Measurements from ENCODE around the gene LRRTM4. TPM values are rescaled to one million over a fixed set of nuclear protein-coding genes. Genes with fewer than 3 reads are reported as not detected.

Gene LRRTM4
- total and polyA plus RNA-seq, 10 of the 15 experiments (the other 5 are each of a cell fraction or from before 2014, with no cell fraction given): 0.01 to 1.0 TPM; not detected in 8

DNA sequence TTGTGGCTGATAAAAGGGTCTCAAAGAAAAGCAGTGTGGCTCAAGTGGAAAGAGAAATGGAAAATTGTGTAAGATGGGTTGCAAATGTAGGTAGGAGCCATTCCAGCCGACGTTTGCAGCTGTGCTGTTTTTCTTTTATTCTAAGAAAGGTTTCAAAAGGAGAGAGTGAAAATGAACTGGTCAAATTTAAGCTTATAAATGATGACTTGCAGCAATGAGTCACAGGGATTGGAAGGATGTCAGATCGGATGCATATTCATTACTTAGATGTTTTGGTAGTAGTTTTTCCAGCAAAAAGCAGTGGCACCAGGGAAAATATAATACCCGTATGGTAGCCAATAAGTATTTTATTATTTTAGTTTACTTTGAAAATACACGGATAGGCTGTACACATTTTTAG, 79.1 kb downstream of the LRRTM4 start:
- FAIRE-seq: no peak
- in situ Hi-C loops (cut with MboI) (no loop called here), intact Hi-C loops (cut with micrococcal nuclease; ENCODE audit: unreplicated experiment) (no loop called here)

More for the DNA sequence above, 79.1 kb downstream of the LRRTM4 start:
- CTCF ChIA-PET: interaction anchor here (0.8 kb wide), 1 partner anchor 490 kb away, joined by 3 read pairs; no protein-coding TSS in a partner anchor
- SMC1A ChIA-PET (ENCODE audit: uncharacterized antibody, unreplicated experiment): interaction anchor here (0.6 kb wide), 1 partner anchor 39 kb away, joined by 4 read pairs; no protein-coding TSS in a partner anchor
- no peak overlapping the region for H2AFZ ChIP-seq (ENCODE audit: control insufficient read depth, low read depth, low read length)
- no peaks in the 10 kb centered on the region for H4K20me1 ChIP-seq (ENCODE audit: control insufficient read depth, insufficient read depth)
- H3K4me1 ChIP-seq (ENCODE audit: control insufficient read depth, insufficient read depth, low read length): no peaks in the 10 kb centered on the region
- no peaks in the 10 kb centered on the region for H3K79me2 ChIP-seq (ENCODE audit: control insufficient read depth, insufficient read depth, low read length)
- H3K4me3 ChIP-seq: no peak overlapping the region
- H3K27ac ChIP-seq (ENCODE audit: control insufficient read depth, insufficient read depth): no peak overlapping the region
- no peak overlapping the region for H3K4me2 ChIP-seq (ENCODE audit: control insufficient read depth, insufficient read depth)
- 12% methylated on average over 5 of the region's 5 CpGs for WGBS (ENCODE audit: insufficient coverage, insufficient replicate concordance, low lambda C conversion rate, missing lambda C conversion rate)
- no peak for TF ChIP-seq ZSCAN29 (IDR thresholded peaks at IDR 0.05)
- TF ChIP-seq NBN (IDR thresholded peaks at IDR 0.05): no peak
- TF ChIP-seq, protein P1, sequence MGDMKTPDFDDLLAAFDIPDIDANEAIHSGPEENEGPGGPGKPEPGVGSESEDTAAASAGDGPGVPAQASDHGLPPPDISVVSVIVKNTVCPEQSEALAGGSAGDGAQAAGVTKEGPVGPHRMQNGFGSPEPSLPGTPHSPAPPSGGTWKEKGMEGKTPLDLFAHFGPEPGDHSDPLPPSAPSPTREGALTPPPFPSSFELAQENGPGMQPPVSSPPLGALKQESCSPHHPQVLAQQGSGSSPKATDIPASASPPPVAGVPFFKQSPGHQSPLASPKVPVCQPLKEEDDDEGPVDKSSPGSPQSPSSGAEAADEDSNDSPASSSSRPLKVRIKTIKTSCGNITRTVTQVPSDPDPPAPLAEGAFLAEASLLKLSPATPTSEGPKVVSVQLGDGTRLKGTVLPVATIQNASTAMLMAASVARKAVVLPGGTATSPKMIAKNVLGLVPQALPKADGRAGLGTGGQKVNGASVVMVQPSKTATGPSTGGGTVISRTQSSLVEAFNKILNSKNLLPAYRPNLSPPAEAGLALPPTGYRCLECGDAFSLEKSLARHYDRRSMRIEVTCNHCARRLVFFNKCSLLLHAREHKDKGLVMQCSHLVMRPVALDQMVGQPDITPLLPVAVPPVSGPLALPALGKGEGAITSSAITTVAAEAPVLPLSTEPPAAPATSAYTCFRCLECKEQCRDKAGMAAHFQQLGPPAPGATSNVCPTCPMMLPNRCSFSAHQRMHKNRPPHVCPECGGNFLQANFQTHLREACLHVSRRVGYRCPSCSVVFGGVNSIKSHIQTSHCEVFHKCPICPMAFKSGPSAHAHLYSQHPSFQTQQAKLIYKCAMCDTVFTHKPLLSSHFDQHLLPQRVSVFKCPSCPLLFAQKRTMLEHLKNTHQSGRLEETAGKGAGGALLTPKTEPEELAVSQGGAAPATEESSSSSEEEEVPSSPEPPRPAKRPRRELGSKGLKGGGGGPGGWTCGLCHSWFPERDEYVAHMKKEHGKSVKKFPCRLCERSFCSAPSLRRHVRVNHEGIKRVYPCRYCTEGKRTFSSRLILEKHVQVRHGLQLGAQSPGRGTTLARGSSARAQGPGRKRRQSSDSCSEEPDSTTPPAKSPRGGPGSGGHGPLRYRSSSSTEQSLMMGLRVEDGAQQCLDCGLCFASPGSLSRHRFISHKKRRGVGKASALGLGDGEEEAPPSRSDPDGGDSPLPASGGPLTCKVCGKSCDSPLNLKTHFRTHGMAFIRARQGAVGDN (IDR thresholded peaks at IDR 0.05): no peak
- TF ChIP-seq BCL11A (IDR thresholded peaks at IDR 0.05; ENCODE audit: low read depth, low read length): no peak
- TF ChIP-seq WRNIP1 (IDR thresholded peaks at IDR 0.05; ENCODE audit: borderline replicate concordance, low read depth, low read length): no peak
- no peak for TF ChIP-seq CEBPB (IDR thresholded peaks at IDR 0.05; ENCODE audit: borderline replicate concordance in 1 of 2, low read depth in 2 of 2, low read length in 2 of 2)
- TF ChIP-seq STAT1 (conservative IDR thresholded peaks at IDR 0.05): no peak
- TF ChIP-seq, protein P2, sequence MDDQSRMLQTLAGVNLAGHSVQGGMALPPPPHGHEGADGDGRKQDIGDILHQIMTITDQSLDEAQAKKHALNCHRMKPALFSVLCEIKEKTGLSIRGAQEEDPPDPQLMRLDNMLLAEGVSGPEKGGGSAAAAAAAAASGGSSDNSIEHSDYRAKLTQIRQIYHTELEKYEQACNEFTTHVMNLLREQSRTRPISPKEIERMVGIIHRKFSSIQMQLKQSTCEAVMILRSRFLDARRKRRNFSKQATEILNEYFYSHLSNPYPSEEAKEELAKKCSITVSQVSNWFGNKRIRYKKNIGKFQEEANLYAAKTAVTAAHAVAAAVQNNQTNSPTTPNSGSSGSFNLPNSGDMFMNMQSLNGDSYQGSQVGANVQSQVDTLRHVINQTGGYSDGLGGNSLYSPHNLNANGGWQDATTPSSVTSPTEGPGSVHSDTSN (IDR thresholded peaks at IDR 0.05; ENCODE audit: insufficient replicate concordance, low read depth, low read length): no peak
- no peak for TF ChIP-seq NFXL1 (IDR thresholded peaks at IDR 0.05; ENCODE audit: borderline replicate concordance)
- no peak for TF ChIP-seq NFYA (IDR thresholded peaks at IDR 0.05; ENCODE audit: borderline replicate concordance, low read depth, low read length)
- TF ChIP-seq, protein P3, sequence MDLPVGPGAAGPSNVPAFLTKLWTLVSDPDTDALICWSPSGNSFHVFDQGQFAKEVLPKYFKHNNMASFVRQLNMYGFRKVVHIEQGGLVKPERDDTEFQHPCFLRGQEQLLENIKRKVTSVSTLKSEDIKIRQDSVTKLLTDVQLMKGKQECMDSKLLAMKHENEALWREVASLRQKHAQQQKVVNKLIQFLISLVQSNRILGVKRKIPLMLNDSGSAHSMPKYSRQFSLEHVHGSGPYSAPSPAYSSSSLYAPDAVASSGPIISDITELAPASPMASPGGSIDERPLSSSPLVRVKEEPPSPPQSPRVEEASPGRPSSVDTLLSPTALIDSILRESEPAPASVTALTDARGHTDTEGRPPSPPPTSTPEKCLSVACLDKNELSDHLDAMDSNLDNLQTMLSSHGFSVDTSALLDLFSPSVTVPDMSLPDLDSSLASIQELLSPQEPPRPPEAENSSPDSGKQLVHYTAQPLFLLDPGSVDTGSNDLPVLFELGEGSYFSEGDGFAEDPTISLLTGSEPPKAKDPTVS (IDR thresholded peaks at IDR 0.05; ENCODE audit: low read depth, low read length): no peak
- TF ChIP-seq NR2F1 (conservative IDR thresholded peaks at IDR 0.05): no peak
- TF ChIP-seq BHLHE40 (IDR thresholded peaks at IDR 0.05; ENCODE audit: borderline replicate concordance in 1 of 2, low read depth in 2 of 2, low read length in 1 of 2): no peak
- no peak for TF ChIP-seq PAX8 (IDR thresholded peaks at IDR 0.05)
- TF ChIP-seq CREB1 (IDR thresholded peaks at IDR 0.05; ENCODE audit: low read depth): no peak
- no peaks in the 10 kb centered on the region for H3K27me3 ChIP-seq (replicated peaks in 1 of 2; ENCODE audit: control insufficient read depth in 2 of 2, insufficient read depth in 2 of 2, low read length in 1 of 2)
- POLR2A ChIA-PET: no interaction called here
- H3K9me3 ChIP-seq (replicated peaks; ENCODE audit: control insufficient read depth, insufficient read depth, low read length): no peaks in the 10 kb centered on the region
- no TSS peak for BruUV-seq (replicated peaks)
- DNase-seq (ENCODE audit: low read depth, low spot score) (no peak), ATAC-seq (no peak)
- RAD21 ChIA-PET (ENCODE audit: unreplicated experiment): no interaction called here
- H3K36me3 ChIP-seq (ENCODE audit: control insufficient read depth in 2 of 2, insufficient read depth in 2 of 2, low read length in 1 of 2): no peaks in the 10 kb centered on the region
- no peak overlapping the region for H3K9ac ChIP-seq (ENCODE audit: control insufficient read depth, insufficient read depth, low read length)

Measured in GM12878 (cell line).